ENCODE data around the gene CSTB.

CSTB gene

GRCh38 chr21:43767498-43767983 lies 8.6 kb downstream of the CSTB start:
- DNase-seq (ENCODE audit: low spot score), result no peak

DNA sequence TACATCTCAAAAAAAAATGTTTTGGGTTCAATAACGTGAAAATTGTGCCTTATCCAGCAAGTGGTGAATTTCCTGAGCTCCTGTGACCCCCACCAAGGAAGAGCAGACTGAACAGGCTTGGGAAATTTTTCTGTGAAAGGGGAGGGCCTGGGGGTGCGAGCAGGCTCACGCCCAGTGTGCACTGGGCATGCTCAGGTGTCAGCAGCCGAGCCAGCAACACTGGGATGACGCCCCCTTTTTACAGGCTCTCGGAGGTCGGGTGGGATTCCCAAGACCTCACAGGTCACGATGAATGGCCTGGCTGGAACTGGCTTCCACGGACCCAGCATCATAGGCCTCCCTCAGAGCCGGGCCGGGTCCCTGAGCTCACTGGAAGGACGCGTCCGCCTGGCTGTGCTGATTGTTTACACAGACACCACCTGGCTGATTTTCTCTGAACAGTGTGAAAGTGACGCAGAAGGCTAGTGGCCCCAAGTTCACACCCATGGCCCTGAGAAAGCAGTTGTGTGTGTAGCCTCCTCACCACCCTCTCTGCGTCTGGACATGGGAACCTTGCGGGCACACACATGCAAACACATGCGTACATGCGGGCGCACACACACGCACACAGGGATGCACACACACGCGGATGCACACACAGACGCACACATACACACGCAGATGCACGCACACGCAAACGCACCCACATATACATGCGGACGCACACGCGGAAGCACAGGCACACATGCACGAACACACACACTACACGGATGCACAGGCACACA lies 9.2 kb downstream of the CSTB start:
- DNase-seq (ENCODE audit: low spot score), result no peak

- DNase-seq (ENCODE audit: low spot score), result no peak
Measured at GRCh38 chr21:43764576-43765495, 11.3 kb downstream of the CSTB start.

GRCh38 chr21:43763901-43764523 lies 12.1 kb downstream of the CSTB start:
- DNase-seq (ENCODE audit: low spot score), result no peak

DNA sequence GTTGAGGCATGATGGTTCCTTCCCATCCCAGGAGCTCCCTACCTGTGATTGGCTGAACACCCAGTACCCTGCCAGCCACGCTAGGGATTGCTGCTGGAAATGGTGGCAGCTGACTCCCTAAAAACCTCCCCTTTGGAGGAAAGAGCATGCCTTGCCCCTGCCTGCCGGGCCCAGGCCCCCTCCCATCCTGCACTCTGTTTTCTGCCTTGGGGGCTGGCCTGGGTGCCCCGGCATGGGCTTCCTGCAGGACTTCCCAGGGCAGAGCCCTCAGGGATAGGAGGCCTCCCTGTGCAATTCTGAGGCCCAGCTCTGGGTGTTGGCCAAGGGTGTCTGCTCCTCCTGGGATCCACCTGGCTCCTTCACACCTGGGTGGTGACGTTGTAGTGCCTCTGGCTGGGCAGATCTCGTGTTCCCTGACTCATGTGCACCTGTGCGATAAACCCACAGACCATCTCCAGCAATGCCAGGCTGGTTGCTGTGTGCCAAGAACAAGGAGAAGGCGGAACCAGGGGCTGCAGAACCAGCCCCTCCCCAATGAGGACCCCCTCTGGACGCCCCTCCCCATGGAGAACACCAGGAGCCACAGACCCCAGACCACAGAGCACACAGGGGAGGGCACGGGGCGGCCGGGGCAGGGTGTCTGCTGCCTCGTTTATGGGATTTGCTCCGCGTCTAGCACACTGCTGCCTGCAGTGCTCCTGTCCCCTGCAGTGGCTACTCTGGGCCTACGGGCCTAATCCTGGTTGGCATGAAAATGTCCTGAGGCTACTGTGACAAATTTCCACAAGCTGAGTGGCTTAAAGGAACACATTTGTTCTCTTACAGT lies 13.6 kb downstream of the CSTB start:
- no peak for DNase-seq (ENCODE audit: low spot score)

GRCh38 chr21:43761886-43762285 lies 14.2 kb downstream of the CSTB start:
- no peak for DNase-seq (ENCODE audit: low spot score)

DNA sequence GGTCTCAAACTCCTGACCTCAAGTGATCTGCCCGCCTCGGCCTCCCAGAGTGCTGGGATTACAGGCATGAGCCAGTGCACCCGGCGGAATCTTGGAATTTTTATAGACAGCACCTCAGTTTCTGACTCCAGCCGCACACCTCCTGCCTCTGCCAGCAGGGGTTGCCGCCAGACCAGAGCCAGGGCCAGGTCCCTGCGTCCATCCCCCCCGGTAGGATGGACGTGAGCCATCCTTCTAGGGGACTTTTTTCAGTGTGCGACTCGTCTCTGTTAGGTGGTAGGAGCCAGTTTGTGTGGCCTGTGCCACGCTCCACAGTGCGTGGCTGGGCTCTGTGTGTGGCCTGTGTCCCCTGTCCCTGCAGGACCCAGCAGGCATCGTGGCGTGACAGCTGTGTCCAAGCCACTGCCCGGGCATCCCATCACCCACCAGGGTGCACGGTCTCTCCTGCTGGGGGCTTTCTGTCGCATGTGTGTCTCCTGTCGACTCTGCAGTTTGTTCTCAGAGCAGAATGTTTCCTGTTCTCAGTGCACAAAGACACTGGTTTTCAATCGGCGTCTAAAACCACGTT lies 15.6 kb downstream of the CSTB start:
- DNase-seq (ENCODE audit: low spot score), result no peak

DNA sequence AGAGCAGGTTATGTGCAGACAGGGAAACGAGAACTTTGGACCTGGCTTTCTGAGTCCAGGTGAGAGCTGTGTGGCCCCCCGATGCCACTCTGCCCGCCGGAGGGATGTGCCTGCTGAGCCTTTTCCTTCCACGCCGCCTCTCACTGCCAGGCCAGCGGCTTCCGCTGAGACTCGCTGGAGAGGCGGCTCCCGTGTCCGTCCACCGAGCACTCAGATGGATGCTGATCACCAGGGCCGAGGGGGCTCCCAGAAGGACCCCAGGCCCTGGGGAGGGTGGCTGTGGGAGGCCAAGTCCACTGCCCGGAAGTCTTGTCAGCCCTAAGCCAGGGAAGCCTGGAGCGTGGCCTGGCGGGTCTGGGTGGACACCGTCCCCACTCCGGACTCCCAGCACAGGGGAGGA lies 16.5 kb downstream of the CSTB start:
- DNase-seq (ENCODE audit: low spot score), result no peak

DNA sequence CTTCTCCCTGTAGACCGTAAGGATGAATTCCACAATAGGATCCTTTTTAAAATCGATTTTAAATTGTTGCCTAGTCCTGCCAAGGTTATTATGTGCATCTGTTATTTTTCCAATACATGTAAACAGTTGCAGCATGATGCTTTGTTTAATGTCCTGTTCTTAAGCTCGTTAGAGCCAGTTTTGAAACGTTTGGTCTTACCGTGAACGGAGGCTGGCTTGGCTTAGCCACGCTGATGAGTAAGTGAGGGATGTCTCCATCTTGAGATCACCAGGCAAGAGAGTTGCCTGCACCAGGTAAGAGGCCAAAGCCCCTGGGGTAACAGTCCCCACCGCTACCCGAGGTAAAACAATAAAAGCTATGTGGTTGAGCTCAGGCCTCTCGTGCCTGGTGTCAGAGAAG lies 17.3 kb downstream of the CSTB start:
- no peak for DNase-seq (ENCODE audit: low spot score)

DNA sequence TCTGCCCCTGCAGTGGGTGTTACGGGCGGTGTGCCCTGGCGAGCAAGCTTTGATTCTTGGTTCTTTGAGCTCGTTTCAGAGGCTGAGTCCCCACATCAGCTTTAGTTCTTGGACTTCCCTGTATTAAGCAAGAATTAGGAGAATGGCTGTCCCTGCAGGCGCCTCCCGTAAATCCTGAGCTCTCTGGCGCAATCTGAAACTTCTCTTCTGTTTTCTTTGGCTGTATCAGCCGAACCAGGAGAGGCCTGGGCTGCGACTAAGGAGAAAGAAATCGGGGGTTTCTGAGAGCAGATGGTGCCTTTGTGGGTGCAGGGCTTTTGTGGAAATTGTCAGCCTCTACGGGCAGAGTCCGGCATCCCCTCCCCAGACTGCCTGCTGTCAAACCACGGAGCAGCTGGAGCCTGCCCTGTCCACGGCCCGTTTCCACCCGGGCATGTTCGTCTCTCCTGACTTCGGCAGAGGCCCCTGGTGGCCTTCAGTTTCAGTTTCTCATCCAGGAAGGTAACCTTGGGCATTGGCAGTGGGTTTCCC lies 17.9 kb downstream of the CSTB start:
- DNase-seq (ENCODE audit: low spot score), result no peak

- DNase-seq (ENCODE audit: low spot score), result no peak
Measured at GRCh38 chr21:43757601-43758000, 18.5 kb downstream of the CSTB start.

GRCh38 chr21:43755820-43756594 lies 20.1 kb downstream of the CSTB start:
- no peak for DNase-seq (ENCODE audit: low spot score)

GRCh38 chr21:43754948-43755781 lies 20.9 kb downstream of the CSTB start:
- DNase-seq (ENCODE audit: low spot score), result no peak

- no peak for DNase-seq (ENCODE audit: low spot score)
Measured at GRCh38 chr21:43753439-43753799, 22.7 kb downstream of the CSTB start.

GRCh38 chr21:43752758-43753438 lies 23.2 kb downstream of the CSTB start:
- DNase-seq (ENCODE audit: low spot score), result no peak

- no peak for DNase-seq (ENCODE audit: low spot score)
Measured at GRCh38 chr21:43751955-43752591, 24.0 kb downstream of the CSTB start.

DNA sequence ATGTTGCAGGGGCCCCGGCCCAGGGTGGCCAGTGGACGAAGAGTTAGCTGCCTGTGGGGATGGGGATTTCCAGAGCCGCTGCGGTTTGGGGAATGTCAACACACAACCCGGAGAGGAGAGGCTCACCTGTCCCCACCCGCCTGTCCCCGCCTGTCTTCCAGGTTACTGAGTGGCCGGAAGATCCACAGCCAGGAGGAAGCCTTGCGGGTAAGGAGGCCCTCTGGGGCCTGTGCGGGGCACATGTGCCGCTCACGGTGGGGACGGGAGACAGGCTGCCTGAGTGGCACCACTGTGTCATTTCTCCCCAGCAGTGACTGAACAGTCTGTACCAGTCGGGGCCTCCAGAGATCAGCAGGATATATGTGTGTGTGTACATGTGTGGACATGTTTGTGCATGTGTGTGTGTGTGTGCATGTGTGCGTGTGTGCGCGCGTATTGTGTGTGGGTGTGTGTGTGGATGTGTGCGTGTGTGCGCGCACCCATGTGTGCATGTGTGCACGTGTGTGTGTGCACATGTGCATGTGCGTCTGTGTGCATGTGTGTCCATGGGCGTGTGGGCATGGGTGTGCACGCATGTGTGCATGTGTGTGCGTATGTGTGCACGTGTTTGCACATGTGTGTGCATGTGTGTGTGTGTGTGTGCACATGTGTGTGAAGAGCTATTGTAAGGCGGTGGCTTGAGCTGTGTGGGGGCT lies 25.6 kb downstream of the CSTB start:
- no peak for DNase-seq (ENCODE audit: low spot score)

Measured in hematopoietic multipotent progenitor cell treated with erythropoietin and hydrocortisone succinate and interleukin-3 and kit ligand, for 15 days (in vitro differentiated cells).